HK-2 (cell line): Measurements from ENCODE around the gene THADA.

Source experiments
- DNase-seq: peaks from one replicate; pipeline ENCODE4 v3.0.0-alpha.2; 2018; ENCODE audit not compliant: unreplicated experiment

THADA gene

GRCh38 chr2:43276266-43276941 lies 319.4 kb downstream of the THADA start:
- no peak for DNase-seq

- DNase-seq = no peak
Observed at GRCh38 chr2:43274721-43275120, 321.1 kb downstream of the THADA start.

GRCh38 chr2:43274055-43274454 lies 321.8 kb downstream of the THADA start:
- no peak for DNase-seq

- no peak for DNase-seq
Observed at GRCh38 chr2:43273529-43273928, 322.3 kb downstream of the THADA start.

GRCh38 chr2:43270930-43271615 lies 324.8 kb downstream of the THADA start:
- no peak for DNase-seq

- no peak for DNase-seq
Observed at GRCh38 chr2:43270461-43270860, 325.4 kb downstream of the THADA start.

GRCh38 chr2:43269706-43270105 lies 326.1 kb downstream of the THADA start:
- DNase-seq = no peak

GRCh38 chr2:43269074-43269572 lies 326.7 kb downstream of the THADA start:
- DNase-seq = peak; percentile 41

- DNase-seq = no peak
Observed at GRCh38 chr2:43268066-43268953, 327.5 kb downstream of the THADA start.

GRCh38 chr2:43267381-43267780 lies 328.5 kb downstream of the THADA start:
- DNase-seq = no peak

- no peak for DNase-seq
Observed at GRCh38 chr2:43266711-43267111, 329.1 kb downstream of the THADA start.

GRCh38 chr2:43265421-43265820 lies 330.4 kb downstream of the THADA start:
- no peak for DNase-seq

- no peak for DNase-seq
Observed at GRCh38 chr2:43265001-43265400, 330.8 kb downstream of the THADA start.

GRCh38 chr2:43262951-43263350 lies 332.9 kb downstream of the THADA start:
- DNase-seq = no peak

GRCh38 chr2:43262239-43262638 lies 333.6 kb downstream of the THADA start:
- no peak for DNase-seq

- DNase-seq = no peak
Observed at GRCh38 chr2:43259512-43259911, 336.3 kb downstream of the THADA start.

GRCh38 chr2:43258547-43259156 lies 337.2 kb downstream of the THADA start:
- no peak for DNase-seq

- DNase-seq = no peak
Observed at GRCh38 chr2:43255296-43255910, 340.4 kb downstream of the THADA start.

- DNase-seq = no peak
Observed at GRCh38 chr2:43254331-43254730, 341.5 kb downstream of the THADA start.

GRCh38 chr2:43251171-43251731 lies 344.6 kb downstream of the THADA start:
- no peak for DNase-seq

GRCh38 chr2:43250015-43250414 lies 345.8 kb downstream of the THADA start:
- no peak for DNase-seq
